Lung (tissue), 12 donors: ENCODE measurements around the gene PTPRN2. TPM values are rescaled to one million over a fixed set of nuclear protein-coding genes. Genes with fewer than 3 reads are reported as not detected.

Experiments
- ATAC-seq: fragments of 200-7000 bp; cut with Tn5 transposase; one replicate; pipeline ENCODE4 v1.9.1; 2020; ENCODE audit warnings: moderate number of reproducible peaks; ENCODE audit not compliant: insufficient read depth, low FRiP score
- DNase-seq, 3 donors: peaks; one replicate each; pipeline ENCODE4 v3.0.0-alpha.2; 2013 to 2017
- H3K27ac ChIP-seq, 2 donors: one replicate each; pipeline ENCODE4 v1.5.1; 2013; ENCODE audit warnings: mild to moderate bottlenecking in 2 of 2, moderate library complexity in 2 of 2, control low read depth in 1 of 2, inconsistent platforms in 1 of 2, low read depth in 1 of 2, low read length in 1 of 2
- H3K27me3 ChIP-seq, 3 donors: one replicate each; pipeline ENCODE4 v1.5.1; 2013; ENCODE audit warnings: low read length in 2 of 3; ENCODE audit not compliant: control insufficient read depth in 3 of 3, insufficient read depth in 3 of 3
- H3K36me3 ChIP-seq, 4 donors: one replicate each; pipeline ENCODE4 v1.5.1; 2013; ENCODE audit warnings: low read length in 4 of 4, mild to moderate bottlenecking in 1 of 4, moderate library complexity in 1 of 4; ENCODE audit not compliant: control insufficient read depth in 4 of 4, insufficient read depth in 4 of 4
- H3K4me1 ChIP-seq, 5 donors: one replicate each; pipeline ENCODE4 v1.5.1; 2013; ENCODE audit warnings: low read length in 5 of 5, mild to moderate bottlenecking in 2 of 5, moderate library complexity in 1 of 5; ENCODE audit not compliant: control insufficient read depth in 5 of 5, insufficient read depth in 5 of 5
- H3K4me3 ChIP-seq: one replicate; pipeline ENCODE4 v1.5.1; 2013; ENCODE audit warnings: mild to moderate bottlenecking, control low read depth, moderate library complexity
- H3K9ac ChIP-seq, 2 donors: one replicate each; pipeline ENCODE4 v1.5.1; 2013; ENCODE audit warnings: low read length in 2 of 2, control low read depth in 1 of 2; ENCODE audit not compliant: insufficient read depth in 1 of 2
- H3K9me3 ChIP-seq, 4 donors: one replicate each; pipeline ENCODE4 v1.5.1; 2013; ENCODE audit warnings: low read length in 3 of 4, mild to moderate bottlenecking in 1 of 4, moderate library complexity in 1 of 4; ENCODE audit not compliant: control insufficient read depth in 4 of 4, insufficient read depth in 3 of 4
- CTCF ChIP-seq: IDR thresholded peaks from 2 replicates; pipeline ENCODE4 v1.5.1; 2012; ENCODE audit warnings: mild to moderate bottlenecking; ENCODE audit errors: control extremely low read depth, extremely low read depth
- WGBS, 2 donors: extraction: QIAGEN DNeasy Blood & Tissue Kit; methylation state at CpG; one replicate each; pipeline ENCODE4 v1.1.7; 2013; 5-methylcytosine and 5-hydroxymethylcytosine counted together
- polyA plus RNA-seq, 2 donors: library from polyadenylated mRNA; stranded (reverse); fragments of 200-250 nt; gene quantifications; one replicate each; pipeline ENCODE4 v1.2.1, GENCODE V29; 2013
- total RNA-seq, 2 donors: library from RNA; depleted of rRNA in 1 of 2; stranded (reverse); fragments of >200 nt in 1 of 2; gene quantifications; one replicate each; pipeline ENCODE4 v1.2.1, GENCODE V29; 2014 to 2021
- donor health status: control.
- donor health status: control.
- donor health status: Bipolar disorder and iron deficiency.
- donor health status: healthy.
- donor health status: DM: yes; HTN: yes; CAD: no.

Gene PTPRN2
- total and polyA plus RNA-seq, 4 donors = 2.1 to 7.4 (median 4.4) TPM

DNA sequence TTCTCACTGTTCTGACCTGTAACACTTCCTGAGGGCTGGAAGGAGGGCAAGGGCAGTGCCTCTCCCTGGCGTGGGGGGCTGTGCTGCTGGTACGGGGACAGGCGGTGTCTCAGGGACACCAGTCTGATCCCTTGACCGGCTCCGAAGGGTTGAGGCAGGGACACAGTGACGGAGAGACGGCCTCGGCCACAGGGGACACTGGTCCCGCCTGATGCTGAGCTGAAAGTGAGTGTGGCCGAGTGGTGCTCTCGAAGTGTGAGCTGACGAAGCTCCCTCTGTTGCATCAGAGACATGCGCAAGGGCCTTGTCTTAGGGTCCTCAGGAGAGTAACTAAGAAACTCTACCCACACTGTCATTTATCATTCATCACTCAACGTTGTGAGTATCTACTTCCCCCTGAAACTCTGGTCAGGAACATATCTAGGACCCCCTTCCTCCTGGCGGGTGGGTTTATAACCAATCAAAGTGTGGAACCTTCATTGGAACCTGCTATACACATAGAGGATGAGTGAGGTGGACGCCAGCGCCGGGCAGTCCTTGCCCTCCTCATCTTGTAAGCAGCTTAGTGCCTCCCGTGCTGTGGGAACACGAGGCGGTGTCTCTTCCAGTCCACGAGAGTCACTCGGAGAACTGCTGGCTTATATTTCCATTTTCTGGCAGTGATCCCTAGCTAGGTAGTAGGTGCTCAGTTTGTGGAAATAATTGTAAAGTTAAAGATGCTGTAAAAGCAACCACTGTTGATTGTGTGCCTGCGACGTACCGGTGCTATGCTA, 967.7 kb downstream of the PTPRN2 start:
- Histone ChIP-seq H3K4me3 (no peak overlapping the region), H3K36me3 (no peaks in the 10 kb centered on the region), H3K27ac (no peak overlapping the region), H3K4me1 (peaks cover 0 to 12% (median 0%) of the 10 kb centered on the region in 5 donors), H3K9me3 (no peaks in the 10 kb centered on the region), H3K9ac (no peak overlapping the region), H3K27me3 (peaks cover 0 to 4% (median 0%) of the 10 kb centered on the region in 3 donors)
- WGBS, 2 donors = 87 to 91% methylated on average over 26 of the region's 26 CpGs
- no peak for TF ChIP-seq CTCF
- DNase-seq (no peak), ATAC-seq (no peak)

DNA sequence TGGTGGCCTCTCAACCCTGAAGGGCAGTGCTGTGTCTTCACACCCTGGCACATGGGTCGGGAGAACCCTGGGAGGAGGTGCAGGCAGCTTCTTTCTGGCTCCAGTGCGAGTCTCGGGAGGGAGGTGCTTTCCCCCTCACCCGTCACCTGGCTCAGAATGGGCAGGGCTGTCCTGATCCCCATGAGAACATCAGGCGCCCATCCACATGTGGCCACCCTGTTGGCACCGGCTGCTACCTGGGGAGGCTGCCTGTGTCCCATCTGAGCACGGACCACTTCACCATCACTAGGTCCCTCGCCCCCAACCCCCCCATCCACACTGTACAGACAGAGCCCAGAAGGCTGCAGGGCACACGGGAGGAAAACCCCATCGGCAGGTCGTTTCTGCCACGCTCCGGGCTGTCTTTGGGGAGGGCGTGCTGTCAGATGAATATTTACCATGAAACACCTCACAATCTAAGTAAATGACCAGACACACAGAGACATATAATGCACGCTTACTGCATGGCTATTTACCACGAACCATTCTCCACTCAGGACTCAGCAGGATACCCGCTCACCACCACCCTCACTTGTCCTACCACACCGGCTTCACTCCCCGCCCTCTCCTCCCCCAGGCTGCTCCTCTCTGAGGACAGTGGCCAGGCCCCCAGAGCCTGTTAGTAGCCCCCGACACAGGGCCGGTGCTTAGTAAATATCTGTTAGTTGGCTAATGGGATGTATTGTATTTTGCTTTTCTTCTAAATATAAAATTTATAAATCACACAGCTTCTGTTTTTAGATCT, 968.6 kb downstream of the PTPRN2 start:
- no peak overlapping the region for H3K9ac ChIP-seq

GRCh38 chr7:157618091-157618726, 969.4 kb downstream of the PTPRN2 start:
- Histone ChIP-seq H3K9ac (no peak overlapping the region), H3K36me3 (no peaks in the 10 kb centered on the region), H3K4me1 (peaks cover 0 to 23% (median 0%) of the 10 kb centered on the region in 5 donors), H3K27me3 (peaks cover 0 to 5% (median 4%) of the 10 kb centered on the region in 3 donors), H3K9me3 (no peaks in the 10 kb centered on the region), H3K27ac (no peak overlapping the region), H3K4me3 (no peak overlapping the region)
- ATAC-seq = no peak
- WGBS, 2 donors = 91 to 92% methylated on average over 26 of the region's 26 CpGs
- no peak for DNase-seq
- TF ChIP-seq CTCF = no peak

More for the DNA sequence above, 968.6 kb downstream of the PTPRN2 start:
- no peak overlapping the region for H3K27ac ChIP-seq
- DNase-seq (no peak), ATAC-seq (no peak)
- WGBS, 2 donors = 88 to 90% methylated on average over 21 of the region's 21 CpGs
- no peak overlapping the region for H3K4me3 ChIP-seq
- H3K27me3 ChIP-seq = peaks cover 0 to 4% (median under 1%) of the 10 kb centered on the region in 3 donors
- H3K4me1 ChIP-seq = peaks cover 0 to 15% (median 0%) of the 10 kb centered on the region in 5 donors
- H3K36me3 ChIP-seq = no peaks in the 10 kb centered on the region
- TF ChIP-seq CTCF = no peak
- no peaks in the 10 kb centered on the region for H3K9me3 ChIP-seq
